HG02588 (cell line): ENCODE results near the gene CPT1A.

ENCODE experiments used
- ATAC-seq: cut with Tn5 transposase; IDR thresholded peaks from one replicate; pipeline ENCODE4 v1.9.1; 2021; ENCODE audit warnings: mild to moderate bottlenecking, moderate library complexity; ENCODE audit not compliant: unreplicated experiment

The CPT1A gene

GRCh38 chr11:68763181-68763721 is 78.5 kb downstream of the CPT1A start:
- no peak for ATAC-seq

- ATAC-seq: no peak
These were observed 79.2 kb downstream of the CPT1A start for GRCh38 chr11:68762481-68762880.

- no peak for ATAC-seq
These were observed 79.9 kb downstream of the CPT1A start for GRCh38 chr11:68761801-68762200.

- no peak for ATAC-seq
These were observed 81.7 kb downstream of the CPT1A start for GRCh38 chr11:68759991-68760390.

GRCh38 chr11:68757711-68758110 is 84.0 kb downstream of the CPT1A start:
- no peak for ATAC-seq

- no peak for ATAC-seq
These were observed 85.4 kb downstream of the CPT1A start for GRCh38 chr11:68756171-68756766.

- no peak for ATAC-seq
These were observed 88.4 kb downstream of the CPT1A start for GRCh38 chr11:68753300-68753699.

GRCh38 chr11:68751331-68751856 is 90.3 kb downstream of the CPT1A start, which contains the start of gene TESMIN:
TSS of gene TESMIN (minus strand) at chr11:68751520. CDS start at chr11:68750660, 860 bp downstream.
- peak; percentile 81 for ATAC-seq

- ATAC-seq: no peak
These were observed 90.8 kb downstream of the CPT1A start for GRCh38 chr11:68751004-68751325.

- no peak for ATAC-seq
These were observed 91.3 kb downstream of the CPT1A start for GRCh38 chr11:68750195-68751003.

- no peak for ATAC-seq
These were observed 92.2 kb downstream of the CPT1A start for GRCh38 chr11:68749229-68750123.

- no peak for ATAC-seq
These were observed 93.7 kb downstream of the CPT1A start for GRCh38 chr11:68748061-68748460.

GRCh38 chr11:68743539-68743938 is 98.2 kb downstream of the CPT1A start:
- ATAC-seq: no peak

- no peak for ATAC-seq
These were observed 100.3 kb downstream of the CPT1A start for GRCh38 chr11:68741463-68741862.

- no peak for ATAC-seq
These were observed 106.1 kb downstream of the CPT1A start for GRCh38 chr11:68735646-68736045.

GRCh38 chr11:68735125-68735524 is 106.6 kb downstream of the CPT1A start:
- no peak for ATAC-seq

- no peak for ATAC-seq
These were observed 107.6 kb downstream of the CPT1A start for GRCh38 chr11:68734111-68734510.

- no peak for ATAC-seq
These were observed 113.9 kb downstream of the CPT1A start for GRCh38 chr11:68727783-68728182.

GRCh38 chr11:68724293-68724692 is 117.4 kb downstream of the CPT1A start:
- ATAC-seq: no peak

GRCh38 chr11:68722143-68722542 is 119.6 kb downstream of the CPT1A start:
- ATAC-seq: no peak

GRCh38 chr11:68721075-68721474 is 120.6 kb downstream of the CPT1A start:
- no peak for ATAC-seq
